Liver (tissue), 3 donors: ENCODE data around the gene TIAM2.

ENCODE experiments used
- FOXA1 ChIP-seq: IDR thresholded peaks from 2 replicates; pipeline ENCODE4 v1.6.1; 2016; ENCODE audit warnings: antibody characterized with exemption
- GABPA ChIP-seq, 2 donors: IDR thresholded peaks in 1 of 2; conservative IDR thresholded peaks in 1 of 2; 2 replicates each; pipeline ENCODE4 v1.6.1; 2016; ENCODE audit warnings: antibody characterized with exemption in 2 of 2, mild to moderate bottlenecking in 1 of 2, moderate library complexity in 1 of 2
- HNF4G ChIP-seq: IDR thresholded peaks from 2 replicates; pipeline ENCODE4 v1.6.1; 2016; ENCODE audit warnings: antibody characterized with exemption
- JUND ChIP-seq, 2 donors: IDR thresholded peaks; 2 replicates each; pipeline ENCODE4 v1.6.1; 2016; ENCODE audit warnings: antibody characterized with exemption in 2 of 2
- RAD21 ChIP-seq, 2 donors: IDR thresholded peaks; 2 replicates each; pipeline ENCODE4 v1.6.1; 2016; ENCODE audit warnings: antibody characterized with exemption in 2 of 2, mild to moderate bottlenecking in 2 of 2
- RXRA ChIP-seq, 2 donors: IDR thresholded peaks; 2 replicates each; pipeline ENCODE4 v1.6.1; 2017 to 2018; ENCODE audit warnings: antibody characterized with exemption in 2 of 2, mild to moderate bottlenecking in 1 of 2
- SP1 ChIP-seq: IDR thresholded peaks from 2 replicates; pipeline ENCODE4 v1.6.1; 2018; ENCODE audit warnings: antibody characterized with exemption, mild to moderate bottlenecking
- TAF1 ChIP-seq: conservative IDR thresholded peaks from 2 replicates; pipeline ENCODE4 v1.6.1; 2016; ENCODE audit warnings: antibody characterized with exemption, mild to moderate bottlenecking
- YY1 ChIP-seq: IDR thresholded peaks from 2 replicates; pipeline ENCODE4 v1.6.1; 2016; ENCODE audit warnings: antibody characterized with exemption, mild to moderate bottlenecking
- TF ChIP-seq, protein P1 (sequence below): IDR thresholded peaks from 2 replicates; pipeline ENCODE4 v1.6.1; 2016; ENCODE audit warnings: antibody characterized with exemption
- TF ChIP-seq, protein P2 (sequence below): fragments of 150-350 bp; IDR thresholded peaks from 2 replicates; pipeline ENCODE4 v1.5.1; 2017; ENCODE audit warnings: improper control_type of control experiment, low read depth, low read length; ENCODE audit not compliant: missing input control
- TF ChIP-seq, protein P3 (sequence below): IDR thresholded peaks from 2 replicates; pipeline ENCODE4 v1.6.1; 2016; ENCODE audit warnings: antibody characterized with exemption, mild to moderate bottlenecking
- donor health status: healthy.
- donor health status: healthy.

DNA sequence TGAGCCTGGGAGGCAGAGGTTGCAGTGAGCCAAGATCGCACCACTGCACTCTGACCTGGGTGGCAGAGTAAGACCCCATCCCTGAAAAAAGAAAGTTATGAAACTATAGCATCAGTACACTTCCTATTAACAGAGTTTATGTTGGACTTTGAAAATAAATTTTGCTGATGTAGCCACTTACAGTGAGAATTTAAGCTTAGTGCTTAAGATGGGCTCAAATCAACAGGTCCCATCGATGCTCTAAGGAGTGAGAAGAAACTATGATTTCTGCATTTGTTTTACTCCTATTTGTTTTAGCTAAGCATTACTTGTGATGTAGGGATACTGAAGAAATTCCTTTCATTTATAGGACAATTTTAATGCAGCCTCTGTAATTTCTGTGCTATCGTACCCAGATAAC lies 175.4 kb downstream of the TIAM2 start:
- TF ChIP-seq GABPA (IDR thresholded peaks at IDR 0.05 in 1 of 2, conservative IDR thresholded peaks at IDR 0.05 in 1 of 2) = no peak
- TF ChIP-seq, protein P1, sequence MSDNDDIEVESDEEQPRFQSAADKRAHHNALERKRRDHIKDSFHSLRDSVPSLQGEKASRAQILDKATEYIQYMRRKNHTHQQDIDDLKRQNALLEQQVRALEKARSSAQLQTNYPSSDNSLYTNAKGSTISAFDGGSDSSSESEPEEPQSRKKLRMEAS = no peak
- TF ChIP-seq, protein P2, sequence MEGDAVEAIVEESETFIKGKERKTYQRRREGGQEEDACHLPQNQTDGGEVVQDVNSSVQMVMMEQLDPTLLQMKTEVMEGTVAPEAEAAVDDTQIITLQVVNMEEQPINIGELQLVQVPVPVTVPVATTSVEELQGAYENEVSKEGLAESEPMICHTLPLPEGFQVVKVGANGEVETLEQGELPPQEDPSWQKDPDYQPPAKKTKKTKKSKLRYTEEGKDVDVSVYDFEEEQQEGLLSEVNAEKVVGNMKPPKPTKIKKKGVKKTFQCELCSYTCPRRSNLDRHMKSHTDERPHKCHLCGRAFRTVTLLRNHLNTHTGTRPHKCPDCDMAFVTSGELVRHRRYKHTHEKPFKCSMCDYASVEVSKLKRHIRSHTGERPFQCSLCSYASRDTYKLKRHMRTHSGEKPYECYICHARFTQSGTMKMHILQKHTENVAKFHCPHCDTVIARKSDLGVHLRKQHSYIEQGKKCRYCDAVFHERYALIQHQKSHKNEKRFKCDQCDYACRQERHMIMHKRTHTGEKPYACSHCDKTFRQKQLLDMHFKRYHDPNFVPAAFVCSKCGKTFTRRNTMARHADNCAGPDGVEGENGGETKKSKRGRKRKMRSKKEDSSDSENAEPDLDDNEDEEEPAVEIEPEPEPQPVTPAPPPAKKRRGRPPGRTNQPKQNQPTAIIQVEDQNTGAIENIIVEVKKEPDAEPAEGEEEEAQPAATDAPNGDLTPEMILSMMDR = no peak
- TF ChIP-seq SP1 = no peak
- no peak for TF ChIP-seq JUND (IDR thresholded peaks at IDR 0.05)
- no peak for TF ChIP-seq TAF1
- no peak for TF ChIP-seq YY1
- TF ChIP-seq HNF4G = no peak
- TF ChIP-seq, protein P3, sequence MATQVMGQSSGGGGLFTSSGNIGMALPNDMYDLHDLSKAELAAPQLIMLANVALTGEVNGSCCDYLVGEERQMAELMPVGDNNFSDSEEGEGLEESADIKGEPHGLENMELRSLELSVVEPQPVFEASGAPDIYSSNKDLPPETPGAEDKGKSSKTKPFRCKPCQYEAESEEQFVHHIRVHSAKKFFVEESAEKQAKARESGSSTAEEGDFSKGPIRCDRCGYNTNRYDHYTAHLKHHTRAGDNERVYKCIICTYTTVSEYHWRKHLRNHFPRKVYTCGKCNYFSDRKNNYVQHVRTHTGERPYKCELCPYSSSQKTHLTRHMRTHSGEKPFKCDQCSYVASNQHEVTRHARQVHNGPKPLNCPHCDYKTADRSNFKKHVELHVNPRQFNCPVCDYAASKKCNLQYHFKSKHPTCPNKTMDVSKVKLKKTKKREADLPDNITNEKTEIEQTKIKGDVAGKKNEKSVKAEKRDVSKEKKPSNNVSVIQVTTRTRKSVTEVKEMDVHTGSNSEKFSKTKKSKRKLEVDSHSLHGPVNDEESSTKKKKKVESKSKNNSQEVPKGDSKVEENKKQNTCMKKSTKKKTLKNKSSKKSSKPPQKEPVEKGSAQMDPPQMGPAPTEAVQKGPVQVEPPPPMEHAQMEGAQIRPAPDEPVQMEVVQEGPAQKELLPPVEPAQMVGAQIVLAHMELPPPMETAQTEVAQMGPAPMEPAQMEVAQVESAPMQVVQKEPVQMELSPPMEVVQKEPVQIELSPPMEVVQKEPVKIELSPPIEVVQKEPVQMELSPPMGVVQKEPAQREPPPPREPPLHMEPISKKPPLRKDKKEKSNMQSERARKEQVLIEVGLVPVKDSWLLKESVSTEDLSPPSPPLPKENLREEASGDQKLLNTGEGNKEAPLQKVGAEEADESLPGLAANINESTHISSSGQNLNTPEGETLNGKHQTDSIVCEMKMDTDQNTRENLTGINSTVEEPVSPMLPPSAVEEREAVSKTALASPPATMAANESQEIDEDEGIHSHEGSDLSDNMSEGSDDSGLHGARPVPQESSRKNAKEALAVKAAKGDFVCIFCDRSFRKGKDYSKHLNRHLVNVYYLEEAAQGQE = no peak
- no peak for TF ChIP-seq FOXA1
- no peak for TF ChIP-seq RXRA (IDR thresholded peaks at IDR 0.05)
- no peak for TF ChIP-seq RAD21 (IDR thresholded peaks at IDR 0.05)
